Myocyte (in vitro differentiated cells): ENCODE measurements around the gene TPRN. TPM values are rescaled to one million over a fixed set of nuclear protein-coding genes. Genes with fewer than 3 reads are reported as not detected.

ENCODE experiments used
- DNase-seq: peaks from one replicate; pipeline ENCODE4 v3.0.0-alpha.2; 2012; ENCODE audit warnings: low read depth
- total RNA-seq: library from RNA; depleted of rRNA; stranded (reverse); fragments of >200 nt; gene quantifications from 2 replicates; pipeline ENCODE4 v1.2.3, GENCODE V29; 2014

The TPRN gene
- total RNA-seq, 1 donor from 2014 or later: 19.5 TPM

DNA sequence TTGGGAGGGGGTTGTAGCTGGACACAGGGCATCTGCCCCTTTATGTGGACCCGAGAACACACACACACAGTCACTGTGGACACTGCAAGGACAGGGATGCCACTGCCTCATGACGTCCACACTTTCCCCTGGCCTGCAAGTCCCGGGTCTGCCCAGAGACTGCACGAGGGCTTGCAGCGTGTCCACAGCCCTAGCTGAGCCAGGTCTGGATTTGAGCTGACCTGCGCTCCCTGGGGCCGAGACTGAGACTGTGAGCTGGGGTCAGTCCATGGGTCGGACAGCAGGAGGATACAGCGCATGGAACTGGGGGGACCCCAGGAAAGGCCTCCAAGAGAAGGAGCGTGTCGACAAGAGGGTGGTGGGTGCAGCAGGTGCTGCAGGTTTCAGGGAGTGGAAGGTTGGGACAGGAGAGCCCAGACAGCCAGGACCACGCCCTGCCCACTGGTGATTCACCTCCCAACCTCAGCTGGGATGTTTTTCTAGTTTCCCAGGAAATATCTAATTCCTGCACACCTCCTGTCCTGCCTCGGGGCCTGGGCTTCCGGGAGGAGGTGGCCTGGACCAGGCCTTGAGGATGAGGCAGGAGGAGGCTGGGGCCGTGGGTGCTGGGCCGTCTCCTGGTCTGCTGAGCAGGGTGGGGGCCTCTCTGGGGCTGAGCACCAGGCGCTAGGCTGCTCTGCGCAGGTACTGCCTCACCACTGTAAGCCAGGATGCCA, 26.0 kb upstream of the TPRN start:
- DNase-seq: no peak

DNA sequence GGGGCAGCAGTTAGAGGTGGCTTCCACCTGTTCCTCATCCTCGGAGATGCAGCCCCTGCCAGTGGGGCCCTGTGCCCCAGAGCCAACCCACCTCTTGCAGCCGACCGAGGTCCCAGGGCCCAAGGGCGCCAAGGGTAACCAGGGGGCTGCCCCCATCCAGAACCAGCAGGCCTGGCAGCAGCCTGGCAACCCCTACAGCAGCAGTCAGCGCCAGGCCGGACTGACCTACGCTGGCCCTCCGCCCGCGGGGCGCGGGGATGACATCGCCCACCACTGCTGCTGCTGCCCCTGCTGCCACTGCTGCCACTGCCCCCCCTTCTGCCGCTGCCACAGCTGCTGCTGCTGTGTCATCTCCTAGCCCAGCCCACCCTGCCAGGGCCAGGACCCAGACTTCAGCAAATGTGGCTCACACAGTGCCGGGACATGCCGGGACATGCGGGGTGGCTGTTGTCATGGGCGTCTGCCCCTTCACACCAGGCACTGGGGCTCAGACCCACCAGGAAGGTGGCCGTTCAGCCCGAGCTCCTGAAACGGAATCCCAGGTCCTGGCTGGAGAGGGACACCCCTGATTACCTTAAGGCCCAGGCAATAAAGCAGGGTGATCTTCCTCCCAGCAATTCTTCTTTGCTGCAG, 25.3 kb upstream of the TPRN start:
- peak; percentile 30 for DNase-seq

DNA sequence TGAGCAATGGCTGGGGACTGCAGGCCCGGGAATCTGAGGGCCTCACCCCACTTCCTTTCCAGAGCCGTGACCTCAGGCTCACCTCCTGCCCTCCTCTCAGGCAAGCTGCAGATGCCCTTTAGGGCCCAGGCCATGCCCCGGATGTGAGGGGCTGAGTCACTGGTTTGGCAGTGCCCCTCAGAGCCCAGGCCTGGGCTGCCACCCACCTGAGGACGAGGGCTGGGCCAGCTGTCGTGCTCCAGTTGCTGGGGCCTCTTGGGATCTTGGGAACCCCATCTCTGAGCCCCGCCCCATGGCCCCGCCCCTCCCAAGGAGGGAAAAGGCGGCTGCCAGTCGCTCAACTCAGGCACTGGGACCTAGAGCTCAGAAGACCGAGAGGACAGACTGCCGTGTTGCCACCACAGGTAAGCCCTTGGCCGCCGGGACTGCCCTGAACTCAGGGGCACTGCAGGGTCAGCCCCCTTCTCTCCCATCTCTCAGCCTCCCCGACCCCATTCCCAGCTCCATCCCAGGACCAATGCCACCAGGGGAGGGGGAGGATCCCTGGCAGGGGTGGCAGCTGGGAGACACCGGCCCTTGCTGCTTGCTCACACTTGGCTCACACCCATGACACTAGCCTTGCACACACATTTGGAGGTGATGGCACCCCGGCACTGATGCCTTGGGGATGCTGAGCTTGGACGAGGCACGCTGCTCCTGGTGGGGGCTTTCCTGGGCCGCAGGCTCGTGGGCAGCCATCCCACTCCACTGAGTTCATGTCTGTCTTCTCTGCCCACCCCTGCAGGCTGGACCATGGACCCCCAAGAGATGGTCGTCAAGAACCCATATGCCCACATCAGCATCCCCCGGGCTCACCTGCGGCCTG, 24.5 kb upstream of the TPRN start, which contains the start of gene CYSRT1:
CYSRT1 (plus strand) TSS at position 345 of the 865 bp plus-strand sequence; CDS start at position 793, 448 bp downstream.
- DNase-seq: peak; percentile 46

DNA sequence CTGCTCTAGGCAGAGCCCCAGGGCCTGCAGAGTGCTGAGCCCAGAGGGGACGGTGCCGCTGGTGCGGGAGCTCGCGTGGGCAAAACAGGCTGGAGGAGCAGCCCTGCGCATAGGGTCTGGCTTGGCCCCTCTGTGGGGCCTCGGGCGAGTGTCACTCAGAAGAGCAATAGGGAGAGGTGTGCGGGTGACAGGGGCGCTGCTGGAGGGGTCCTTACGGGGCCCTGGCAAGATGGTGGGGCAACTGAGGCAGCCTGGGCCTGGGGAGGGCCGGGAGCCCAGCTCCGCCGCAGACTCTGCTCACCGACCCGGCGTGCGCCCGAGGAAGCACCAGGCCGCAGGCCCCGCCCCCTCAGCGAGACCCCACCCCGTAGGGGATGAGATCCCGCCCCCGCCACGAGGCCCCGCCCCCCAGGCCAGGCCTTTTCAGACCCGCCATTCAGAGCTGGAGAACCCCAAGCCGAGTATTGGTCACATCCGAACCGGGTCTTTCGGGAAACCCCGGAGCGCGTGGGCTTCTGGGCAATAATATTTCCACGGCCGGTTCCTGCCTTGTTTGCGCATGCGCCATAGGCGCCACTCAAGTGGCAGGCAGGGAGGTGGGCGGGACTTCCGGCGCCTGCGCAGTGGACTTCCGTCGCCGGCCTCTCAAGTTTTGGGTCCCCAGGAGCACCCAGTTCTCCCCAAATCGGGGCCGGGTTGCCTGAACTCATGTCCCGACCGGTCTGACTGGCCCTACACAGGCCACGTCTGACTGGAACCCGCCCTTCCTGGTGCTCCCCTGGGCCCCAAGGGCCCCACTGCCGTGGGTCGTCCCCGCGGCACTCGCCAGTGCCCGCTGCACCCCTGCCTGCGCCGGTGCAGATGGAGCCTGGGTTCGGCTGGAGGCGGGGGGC, 22.8 kb upstream of the TPRN start:
- DNase-seq: peak; percentile 98

DNA sequence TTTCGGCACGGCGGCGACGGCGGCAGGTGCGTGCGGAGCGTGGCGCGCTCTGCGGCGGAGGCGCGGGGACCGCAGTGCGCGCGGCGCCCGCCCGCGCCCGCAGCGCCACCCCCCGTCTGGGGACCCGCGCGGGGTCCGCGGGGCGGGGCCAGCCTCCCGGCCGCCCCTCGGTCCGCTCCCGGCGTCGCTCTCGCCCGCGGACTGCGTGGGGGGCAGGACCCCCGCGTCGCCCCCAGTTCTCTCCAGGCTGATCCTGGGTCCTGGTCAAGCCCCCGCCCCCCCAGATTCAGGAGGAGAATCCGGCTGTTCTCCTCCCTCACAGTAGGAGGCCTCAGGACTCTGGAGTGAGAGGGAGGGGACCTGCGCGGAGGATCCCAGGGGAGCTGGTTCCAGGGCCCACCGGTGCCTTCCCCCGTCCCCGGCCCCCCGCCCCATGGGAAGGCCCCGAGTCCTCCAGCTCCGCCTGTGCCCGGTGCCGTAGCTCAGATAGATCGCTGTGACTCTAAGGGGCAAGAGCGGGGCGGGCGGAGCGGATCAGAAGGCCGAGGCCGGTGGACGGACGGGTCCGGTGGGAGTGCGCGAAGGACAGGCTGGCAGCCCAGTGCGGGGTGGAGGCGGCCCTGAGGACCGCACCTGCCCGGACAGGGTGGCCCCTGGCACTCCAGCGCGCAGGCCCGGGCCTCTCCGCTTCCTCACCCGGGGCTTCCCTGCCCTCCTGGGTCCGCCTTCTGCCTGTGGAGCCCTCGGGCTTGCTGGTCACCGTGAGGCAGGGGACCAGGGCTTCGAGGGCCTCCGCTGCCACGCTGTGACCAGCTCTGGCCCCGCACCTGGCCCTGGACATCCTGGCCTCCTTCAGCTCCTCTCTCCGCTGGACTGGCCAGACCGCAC, 21.9 kb upstream of the TPRN start, which contains the start of gene RNF208:
RNF208 (minus strand) TSS at position 51 of the 888 bp plus-strand sequence. CDS start 1,028 bp downstream, outside the sequence.
- DNase-seq: peak; percentile 7

DNA sequence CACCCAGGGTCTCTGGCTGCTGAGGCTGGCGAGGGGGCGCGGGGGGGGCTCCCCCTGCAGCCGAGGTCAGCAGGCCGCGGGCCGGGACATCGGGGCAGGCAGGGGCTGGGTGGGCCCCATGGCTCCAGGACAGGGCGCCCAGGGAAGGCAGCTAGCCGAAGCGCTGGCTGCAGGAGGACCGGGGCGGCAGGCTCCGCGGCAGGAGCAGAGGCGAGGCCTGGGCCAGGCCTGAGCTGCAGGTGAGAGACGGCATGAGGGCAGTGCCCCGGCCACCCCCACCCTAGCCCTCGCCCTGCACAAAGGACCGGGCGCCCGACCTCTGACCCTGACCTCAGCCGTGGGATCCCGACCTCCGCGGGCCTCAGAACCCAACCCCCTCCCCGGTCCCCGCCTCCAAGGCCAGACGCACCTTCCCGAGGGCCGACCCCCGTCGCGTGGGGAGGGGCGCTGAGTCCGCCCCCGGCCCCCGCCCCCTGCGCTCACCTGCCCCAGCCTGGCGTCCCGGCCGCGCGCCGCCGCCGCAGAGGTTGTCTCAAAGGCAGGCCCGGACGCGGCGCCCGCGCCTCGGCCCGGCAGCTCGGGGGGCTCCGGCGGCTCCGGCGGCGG, 21.1 kb upstream of the TPRN start:
- DNase-seq: no peak

DNA sequence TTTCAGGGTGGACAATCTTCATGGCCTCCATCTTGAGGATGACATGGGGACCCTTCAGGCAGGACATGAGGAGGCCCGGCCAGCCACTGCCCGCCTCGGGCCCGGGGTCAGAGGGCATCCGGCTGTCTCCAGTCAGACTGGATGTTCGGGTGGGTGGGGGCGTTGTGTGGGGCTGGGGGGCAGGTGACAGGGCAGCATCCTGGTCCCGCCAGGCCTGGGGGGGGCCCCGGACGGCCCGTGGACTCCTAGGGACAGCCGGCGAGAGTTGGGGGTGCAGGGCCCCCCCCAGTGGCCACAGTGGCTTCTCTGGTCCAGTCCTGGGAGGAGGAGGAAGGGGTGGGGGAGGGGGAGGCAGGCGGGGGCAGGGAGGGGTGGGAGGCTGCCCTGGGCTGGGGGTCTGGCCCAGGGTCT, 20.6 kb upstream of the TPRN start:
- no peak for DNase-seq

DNA sequence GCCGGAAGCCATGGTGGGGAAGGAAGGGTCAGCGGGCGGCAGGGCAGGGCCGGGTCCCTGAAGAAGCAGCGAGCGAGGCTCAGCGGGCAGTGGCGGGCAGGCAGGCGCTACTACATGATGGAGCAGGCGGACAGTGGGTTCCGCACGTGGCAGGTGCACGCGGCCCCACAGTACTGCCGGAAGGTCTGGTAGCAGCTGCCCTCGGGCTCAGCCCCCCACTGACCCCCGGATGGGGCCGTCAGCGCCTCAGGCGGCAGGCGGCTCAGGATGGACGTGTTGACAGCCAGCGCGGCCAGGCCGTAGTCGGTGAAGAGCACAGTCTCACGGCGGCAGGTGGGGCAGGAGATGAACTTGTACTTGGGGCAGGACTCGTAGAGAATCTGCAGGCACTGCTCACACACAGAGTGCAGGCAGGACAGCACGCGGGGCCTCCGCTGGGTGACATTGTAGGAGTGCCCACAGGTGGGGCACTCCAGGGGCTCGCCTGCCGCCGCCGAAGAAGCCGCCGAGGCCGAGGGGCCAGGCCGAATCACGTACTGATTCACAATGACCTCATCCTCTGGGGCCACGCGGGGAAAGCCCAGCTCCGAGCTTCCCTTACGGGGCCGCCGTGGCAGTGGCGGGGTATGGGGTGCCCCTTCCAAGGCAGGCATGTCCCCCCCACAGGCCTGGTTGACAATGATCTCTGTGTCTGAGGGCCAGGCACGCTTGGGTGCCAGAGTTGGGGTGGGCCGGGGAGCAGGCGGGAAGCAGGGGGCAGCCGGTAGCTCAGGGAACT, 20.0 kb upstream of the TPRN start:
- no peak for DNase-seq

DNA sequence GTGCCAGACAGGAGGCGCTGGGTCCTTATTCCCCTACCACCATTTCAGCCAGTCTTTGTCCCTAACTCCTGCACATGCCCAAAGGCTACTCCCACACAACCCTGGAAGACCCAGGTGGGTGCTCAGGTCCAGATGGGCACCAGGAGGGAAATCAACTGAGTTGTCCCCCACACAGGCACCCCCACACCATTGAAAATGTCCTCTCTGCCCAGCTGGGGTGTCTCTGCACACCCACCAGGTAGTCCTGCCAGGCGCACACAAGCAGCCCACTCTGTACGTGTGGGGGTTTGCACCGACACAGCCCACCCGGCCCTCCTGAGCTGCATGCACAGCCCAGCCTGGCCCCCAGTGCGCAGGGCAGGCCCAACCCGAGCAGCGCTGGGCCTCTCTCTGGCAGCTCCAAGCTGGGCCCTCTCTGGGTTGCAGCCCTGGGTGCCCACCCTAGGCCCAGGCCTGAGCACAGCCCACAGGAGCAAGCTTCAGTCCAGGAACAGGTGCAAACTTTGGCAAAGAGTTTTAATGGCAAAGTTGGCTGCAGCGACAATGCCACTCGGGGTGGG, 19.3 kb upstream of the TPRN start:
- no peak for DNase-seq

DNA sequence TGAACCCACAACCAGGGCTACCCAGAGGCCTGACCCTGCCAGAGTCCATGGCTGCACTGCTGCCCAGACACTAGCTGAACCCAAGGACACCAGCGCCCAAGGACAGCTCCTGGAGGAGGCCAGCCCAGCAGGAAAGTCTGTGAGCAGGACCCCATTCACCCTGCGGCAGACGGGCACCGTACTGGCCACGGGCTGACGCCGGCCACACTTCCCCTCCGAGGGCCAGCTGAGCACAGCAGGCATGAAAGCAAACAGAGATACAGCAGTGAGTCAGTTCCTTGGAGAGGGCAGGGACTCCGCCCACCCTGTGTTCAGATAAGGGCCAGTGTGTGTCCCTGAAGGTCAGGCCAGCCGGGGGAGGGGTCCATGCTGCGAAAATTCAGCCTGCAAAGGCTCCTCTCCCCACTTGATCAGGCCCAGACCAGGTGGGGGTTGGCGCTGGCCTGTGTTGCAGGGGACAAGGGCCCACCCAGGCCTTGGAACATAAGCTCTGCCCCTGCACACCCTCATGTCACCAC, 18.3 kb upstream of the TPRN start:
- no peak for DNase-seq

DNA sequence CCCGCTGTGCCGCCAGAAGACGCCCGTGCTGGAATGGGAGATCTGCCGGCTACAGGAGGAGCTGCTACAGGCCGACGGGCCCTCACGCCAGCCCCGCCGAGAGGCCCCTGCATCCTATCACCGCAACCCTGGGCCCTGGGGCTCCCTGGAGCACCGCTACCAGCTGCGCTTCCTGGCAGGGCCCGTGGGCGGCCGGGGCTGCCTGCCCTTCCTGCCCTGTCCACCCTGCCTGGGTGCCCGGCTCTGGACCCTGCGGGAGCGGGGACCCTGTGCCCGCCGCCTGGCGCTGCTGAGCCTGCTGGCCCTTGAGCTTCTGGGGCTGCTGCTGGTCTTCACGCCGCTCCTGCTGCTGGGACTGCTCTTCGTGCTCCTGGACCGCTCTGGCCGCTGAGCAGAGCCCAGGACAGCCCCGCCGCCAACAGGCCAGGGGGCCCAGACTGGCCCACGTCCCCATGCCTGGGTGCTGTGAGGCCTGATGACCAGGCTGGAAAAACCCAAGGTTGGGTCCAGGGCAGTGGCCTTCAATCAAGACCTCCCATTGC, 17.7 kb upstream of the TPRN start:
- no peak for DNase-seq

DNA sequence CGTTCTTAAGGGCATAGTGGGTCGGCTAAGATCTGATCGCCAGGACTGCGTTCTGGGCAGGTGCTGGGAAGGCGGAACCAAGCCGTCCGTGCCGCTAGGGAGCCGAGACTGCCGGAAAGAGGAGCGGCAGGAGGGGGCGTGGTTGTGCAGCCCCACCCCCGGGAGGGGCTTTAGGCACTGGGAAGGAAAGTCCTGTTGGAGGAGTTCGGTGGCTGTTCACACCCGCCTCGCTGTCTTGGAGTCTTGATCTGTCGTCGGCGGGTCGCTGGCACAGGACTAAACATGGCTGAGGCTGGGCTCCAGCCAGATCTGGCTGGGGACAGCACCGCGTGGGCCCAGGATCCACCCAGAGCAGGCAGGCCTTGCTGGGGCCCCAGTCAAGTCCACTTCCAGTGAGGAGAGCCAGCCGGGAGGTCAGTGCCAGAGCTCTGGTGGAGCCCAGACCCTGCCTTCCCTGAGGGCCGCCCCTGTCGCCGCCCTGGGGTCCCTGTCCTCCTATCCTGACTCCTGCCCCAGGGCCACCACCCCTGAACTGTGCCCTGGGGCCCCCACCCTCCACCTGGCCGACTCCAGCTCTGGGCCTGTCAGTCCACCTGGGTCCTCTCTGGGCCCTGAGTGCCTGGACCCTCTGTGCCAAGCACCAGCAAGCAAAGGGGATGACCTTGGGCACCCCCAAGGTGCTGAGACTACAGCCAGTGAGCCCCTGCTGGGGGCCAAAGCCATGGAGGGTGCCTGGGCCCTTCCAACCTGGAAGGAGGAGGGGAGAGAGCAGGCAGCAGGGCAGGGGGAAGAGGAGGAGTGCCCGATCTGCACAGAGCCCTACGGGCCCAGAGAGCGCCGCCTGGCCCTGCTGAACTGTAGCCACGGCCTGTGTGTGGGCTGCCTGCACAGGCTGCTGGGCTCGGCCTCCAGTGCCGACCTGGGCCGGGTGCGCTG, 17.0 kb upstream of the TPRN start:
- DNase-seq: no peak

DNA sequence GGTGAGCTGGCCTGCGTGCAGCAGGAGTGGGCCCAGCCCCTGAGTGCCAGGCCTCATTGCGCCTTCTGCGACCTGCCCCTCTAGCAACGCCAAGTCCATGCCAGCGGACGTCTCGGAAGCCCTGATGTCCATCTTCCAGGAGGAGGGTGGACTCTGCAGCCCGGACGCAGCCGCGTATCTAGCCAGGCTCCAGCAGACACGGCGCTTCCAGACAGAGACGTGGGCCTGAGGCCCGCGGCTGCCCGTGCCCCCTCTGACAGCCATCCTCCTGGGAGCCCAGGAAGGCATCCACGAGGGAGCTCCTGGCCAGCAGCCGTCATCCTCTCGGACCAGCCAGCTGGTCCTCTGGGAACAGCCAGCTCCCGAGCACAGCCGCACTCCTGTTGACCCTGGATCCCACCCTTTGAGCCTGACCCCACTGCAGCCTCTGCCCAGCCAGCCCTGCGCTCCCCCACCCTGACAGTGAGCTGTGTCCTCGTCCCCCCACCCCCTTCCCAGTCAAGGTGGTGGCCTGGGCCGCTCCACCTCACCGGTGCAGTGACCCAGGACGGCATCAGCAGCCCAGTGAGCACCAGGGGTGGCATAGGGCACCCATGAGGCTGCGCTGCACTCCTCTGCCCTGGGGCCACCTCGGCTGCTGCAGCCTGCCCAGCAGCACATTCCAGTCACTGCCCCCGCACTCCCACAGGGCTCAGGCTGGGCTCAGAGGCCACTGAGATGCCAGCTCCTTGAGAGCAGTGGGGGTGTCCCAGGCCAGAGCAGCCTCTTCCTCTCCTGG, 15.8 kb upstream of the TPRN start:
- DNase-seq: no peak

DNA sequence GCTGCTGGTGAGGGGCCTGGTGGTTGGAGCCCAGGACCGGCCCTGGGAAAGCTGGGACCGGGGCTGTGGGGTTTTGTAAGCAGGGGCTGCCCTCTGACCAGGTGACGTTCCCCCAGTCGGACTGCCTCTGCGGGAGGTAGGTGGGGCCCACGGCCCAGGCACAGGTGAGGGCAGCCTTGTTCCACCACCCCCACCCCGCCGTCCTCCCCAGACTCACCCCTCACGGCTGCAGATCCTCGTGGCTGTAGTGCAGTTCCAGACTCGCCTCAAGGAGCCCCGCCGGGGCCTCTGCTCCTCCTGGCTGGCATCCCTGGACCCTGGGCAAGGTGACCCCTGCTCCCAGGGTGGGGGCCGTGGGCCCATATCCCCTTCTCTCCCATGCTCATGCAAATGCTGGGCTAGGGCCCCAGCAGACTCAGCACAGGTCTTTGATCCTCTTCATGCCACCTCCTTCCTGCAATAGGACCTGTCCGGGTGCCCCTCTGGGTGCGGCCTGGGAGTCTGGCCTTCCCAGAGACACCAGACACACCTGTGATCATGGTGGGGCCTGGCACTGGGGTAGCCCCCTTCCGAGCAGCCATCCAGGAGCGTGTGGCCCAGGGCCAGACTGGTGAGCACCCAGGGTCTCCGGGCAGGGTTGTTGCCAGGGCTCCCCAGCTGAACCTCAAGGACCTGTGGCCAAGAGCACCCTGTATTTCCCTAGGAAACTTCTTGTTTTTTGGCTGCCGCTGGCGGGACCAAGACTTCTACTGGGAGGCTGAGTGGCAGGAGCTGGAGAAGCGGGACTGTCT, 14.8 kb upstream of the TPRN start:
- no peak for DNase-seq

DNA sequence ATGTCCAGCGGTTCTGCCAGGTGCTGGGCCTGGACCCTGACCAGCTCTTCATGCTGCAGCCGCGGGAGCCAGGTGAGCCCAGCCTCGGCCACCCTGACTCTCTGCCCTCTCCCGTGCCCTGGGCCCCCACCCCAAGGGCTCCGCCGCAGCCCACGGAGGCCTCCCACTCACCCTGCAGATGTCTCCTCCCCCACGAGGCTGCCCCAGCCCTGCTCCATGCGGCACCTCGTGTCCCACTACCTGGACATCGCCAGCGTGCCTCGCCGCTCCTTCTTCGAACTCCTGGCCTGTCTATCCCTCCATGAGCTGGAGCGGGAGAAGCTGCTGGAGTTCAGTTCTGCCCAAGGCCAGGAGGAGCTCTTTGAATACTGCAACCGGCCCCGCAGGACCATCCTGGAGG, 14.1 kb upstream of the TPRN start:
- DNase-seq: no peak
